ENCODE measurements around the gene ADGRB3. TPM values are rescaled to one million over a fixed set of nuclear protein-coding genes. Genes with fewer than 3 reads are reported as not detected.

The ADGRB3 gene
- total RNA-seq, 2 donors from 2014 or later = 0.05 TPM; not detected in 1

DNA sequence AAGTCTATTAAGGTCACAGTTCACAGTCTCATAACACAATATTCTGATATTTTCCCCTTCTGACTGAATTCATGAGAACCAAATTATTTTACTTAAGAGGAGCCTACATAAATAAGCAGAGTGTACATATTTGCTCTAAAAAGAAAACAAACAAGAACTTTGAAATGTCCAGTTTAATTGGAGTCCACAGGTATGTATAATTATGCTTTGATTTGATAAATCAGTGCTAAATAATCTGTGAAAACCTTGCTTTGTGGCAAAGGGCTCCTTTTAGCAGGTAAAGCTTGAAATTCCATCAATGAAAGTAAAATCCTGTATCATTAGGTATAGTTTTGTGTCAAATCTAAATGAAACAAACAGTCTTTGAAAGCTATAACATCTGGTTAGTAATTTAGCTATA, 69.4 kb downstream of the ADGRB3 start:
- no peak overlapping the region for H3K4me3 Mint-ChIP-seq
- no peak for ATAC-seq (replicated peaks)
- H3K36me3 Mint-ChIP-seq (ENCODE audit: low read depth) = no peaks in the 10 kb centered on the region
- H3K4me1 Mint-ChIP-seq = no peaks in the 10 kb centered on the region
- no peak overlapping the region for H3K27ac Mint-ChIP-seq
- no peaks in the 10 kb centered on the region for H3K27me3 Mint-ChIP-seq
- no peaks in the 10 kb centered on the region for H3K9me3 Mint-ChIP-seq

DNA sequence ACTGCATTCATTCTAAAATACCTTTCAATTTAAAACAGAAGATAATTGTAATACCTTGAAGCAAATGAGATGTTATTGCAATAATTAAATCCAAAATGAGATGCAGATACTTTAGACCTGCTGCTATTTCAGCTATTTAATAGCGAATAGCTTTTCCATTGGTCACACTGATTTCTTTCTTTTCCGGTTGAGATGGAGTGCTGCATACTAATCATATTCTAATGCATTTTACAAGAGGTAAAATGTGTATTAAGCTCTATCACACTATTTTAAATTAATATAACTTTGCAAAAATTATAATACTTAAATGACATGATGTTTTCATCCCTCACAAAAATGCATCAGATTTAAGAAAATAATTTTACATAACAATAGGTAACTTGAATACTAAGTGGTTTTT, 74.0 kb downstream of the ADGRB3 start:
- Mint-ChIP-seq H3K36me3 (ENCODE audit: low read depth) (no peaks in the 10 kb centered on the region), H3K27ac (no peak overlapping the region), H3K4me1 (no peaks in the 10 kb centered on the region), H3K27me3 (no peaks in the 10 kb centered on the region), H3K4me3 (no peak overlapping the region), H3K9me3 (no peaks in the 10 kb centered on the region)
- ATAC-seq (replicated peaks) = no peak

DNA sequence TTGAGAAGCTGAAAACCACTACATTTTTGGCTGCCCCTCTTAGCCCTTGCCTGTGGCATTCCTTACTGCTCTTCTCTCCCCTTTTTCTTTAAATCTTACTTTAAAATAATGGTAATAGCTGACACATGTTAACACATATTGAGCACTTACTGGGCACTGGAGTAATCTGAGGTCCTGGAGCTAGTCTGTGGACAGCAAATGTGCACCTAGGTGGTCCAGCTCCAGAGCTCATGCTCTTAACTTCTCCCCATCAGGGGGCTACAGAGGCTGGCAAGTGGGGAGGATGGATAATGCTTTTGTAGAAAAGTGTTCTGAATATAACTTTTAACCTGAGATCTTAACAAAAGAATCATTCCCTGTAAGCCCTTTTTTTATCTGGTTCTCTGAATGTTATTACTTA, 74.8 kb downstream of the ADGRB3 start:
- H3K9me3 Mint-ChIP-seq = no peaks in the 10 kb centered on the region
- no peak overlapping the region for H3K4me3 Mint-ChIP-seq
- no peak for ATAC-seq (replicated peaks)
- H3K27ac Mint-ChIP-seq = no peak overlapping the region
- no peaks in the 10 kb centered on the region for H3K4me1 Mint-ChIP-seq
- no peaks in the 10 kb centered on the region for H3K27me3 Mint-ChIP-seq
- H3K36me3 Mint-ChIP-seq (ENCODE audit: low read depth) = no peaks in the 10 kb centered on the region

- H3K27ac Mint-ChIP-seq = no peak overlapping the region
- ATAC-seq (replicated peaks) = no peak
- H3K4me3 Mint-ChIP-seq = no peak overlapping the region
- H3K9me3 Mint-ChIP-seq = no peaks in the 10 kb centered on the region
- H3K4me1 Mint-ChIP-seq = no peaks in the 10 kb centered on the region
- no peaks in the 10 kb centered on the region for H3K27me3 Mint-ChIP-seq
- H3K36me3 Mint-ChIP-seq (ENCODE audit: low read depth) = no peaks in the 10 kb centered on the region
Measured at GRCh38 chr6:68710496-68710895, 75.4 kb downstream of the ADGRB3 start.

- H3K27me3 Mint-ChIP-seq = no peaks in the 10 kb centered on the region
- H3K36me3 Mint-ChIP-seq (ENCODE audit: low read depth) = no peaks in the 10 kb centered on the region
- H3K4me3 Mint-ChIP-seq = no peak overlapping the region
- no peak for ATAC-seq (replicated peaks)
- H3K4me1 Mint-ChIP-seq = no peaks in the 10 kb centered on the region
- H3K27ac Mint-ChIP-seq = no peak overlapping the region
- no peaks in the 10 kb centered on the region for H3K9me3 Mint-ChIP-seq
Measured at GRCh38 chr6:68710916-68711315, 75.8 kb downstream of the ADGRB3 start.

DNA sequence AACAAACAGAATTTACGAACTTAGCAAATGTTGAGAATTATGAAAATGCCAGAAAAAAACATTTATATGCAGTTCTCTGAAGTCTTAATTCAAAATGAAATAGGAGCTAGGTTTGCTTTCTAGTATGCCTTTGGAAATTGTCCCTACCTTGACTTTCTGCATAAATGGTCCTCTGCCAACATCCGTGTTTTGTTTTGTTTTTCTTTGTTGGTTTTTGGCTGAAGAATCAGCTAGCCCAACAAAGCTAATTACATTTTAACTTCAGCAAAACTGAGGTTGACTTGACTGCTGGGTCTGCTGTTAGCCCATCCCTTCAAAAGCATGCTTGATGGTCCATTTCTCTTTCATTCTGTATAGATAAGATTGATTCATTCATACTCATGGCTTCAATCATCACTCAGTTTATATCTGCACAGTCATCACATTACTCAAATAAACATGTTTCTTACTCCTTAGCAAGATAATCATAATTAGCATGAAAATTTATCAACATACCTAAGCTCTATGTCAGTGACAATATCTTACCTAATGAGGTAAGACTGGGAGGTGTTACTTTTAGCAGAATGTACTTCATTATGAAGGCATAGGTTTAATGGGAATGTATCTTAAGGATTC, 76.4 kb downstream of the ADGRB3 start:
- Mint-ChIP-seq H3K9me3 (no peaks in the 10 kb centered on the region), H3K27me3 (peaks cover 1% of the 10 kb centered on the region), H3K4me3 (no peak overlapping the region), H3K4me1 (no peaks in the 10 kb centered on the region), H3K36me3 (ENCODE audit: low read depth) (no peaks in the 10 kb centered on the region), H3K27ac (no peak overlapping the region)
- no peak for ATAC-seq (replicated peaks)

DNA sequence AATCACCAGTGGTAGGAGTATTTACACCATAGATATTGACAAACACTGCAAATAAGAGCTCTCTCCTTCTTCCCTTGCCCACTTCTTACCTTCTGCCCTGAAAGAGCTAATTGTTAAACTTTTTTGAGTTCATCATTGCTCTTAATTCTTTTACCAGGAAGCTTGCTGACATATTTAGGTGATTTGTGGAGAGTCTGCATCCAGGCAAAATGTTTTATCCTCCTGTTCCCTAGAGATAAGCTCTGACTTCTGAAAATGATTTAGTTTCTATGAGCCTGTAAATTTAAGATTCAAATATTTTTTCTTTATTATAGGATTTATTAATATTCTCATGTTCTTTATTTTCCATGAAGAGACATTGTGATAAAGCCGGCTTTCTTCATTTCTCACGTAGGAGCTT, 81.5 kb downstream of the ADGRB3 start:
- Mint-ChIP-seq H3K36me3 (ENCODE audit: low read depth) (no peaks in the 10 kb centered on the region), H3K4me3 (no peak overlapping the region), H3K27me3 (peaks cover 3% of the 10 kb centered on the region), H3K9me3 (peaks cover 3% of the 10 kb centered on the region), H3K4me1 (no peaks in the 10 kb centered on the region), H3K27ac (no peak overlapping the region)
- ATAC-seq (replicated peaks) = no peak

- Mint-ChIP-seq H3K27me3 (peaks cover 3% of the 10 kb centered on the region), H3K36me3 (ENCODE audit: low read depth) (no peaks in the 10 kb centered on the region), H3K4me3 (no peak overlapping the region), H3K4me1 (no peaks in the 10 kb centered on the region), H3K27ac (no peak overlapping the region), H3K9me3 (peaks cover 3% of the 10 kb centered on the region)
- ATAC-seq (replicated peaks) = no peak
Measured at GRCh38 chr6:68718385-68719073, 83.4 kb downstream of the ADGRB3 start.

DNA sequence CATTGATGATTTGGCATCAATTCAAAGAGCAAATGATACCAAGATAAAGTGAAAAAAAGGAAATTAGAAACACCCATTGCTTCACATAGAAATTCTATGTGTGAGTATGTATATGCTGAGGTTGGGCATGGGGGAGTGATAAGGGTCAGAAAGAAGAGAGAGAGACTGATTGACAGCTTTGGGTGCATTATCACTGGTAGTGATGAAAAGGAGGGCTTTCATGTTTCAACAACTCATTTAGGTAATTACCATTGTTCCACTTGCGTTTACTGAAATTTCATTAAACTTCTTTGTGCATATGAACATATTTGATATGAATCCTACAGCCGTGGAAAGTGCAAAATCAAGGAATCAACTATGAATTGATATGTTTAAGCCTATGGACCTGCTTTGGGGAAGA, 84.7 kb downstream of the ADGRB3 start:
- no peak overlapping the region for H3K27ac Mint-ChIP-seq
- peaks cover 3% of the 10 kb centered on the region for H3K27me3 Mint-ChIP-seq
- H3K4me3 Mint-ChIP-seq = no peak overlapping the region
- H3K4me1 Mint-ChIP-seq = no peaks in the 10 kb centered on the region
- peaks cover 3% of the 10 kb centered on the region for H3K9me3 Mint-ChIP-seq
- no peaks in the 10 kb centered on the region for H3K36me3 Mint-ChIP-seq (ENCODE audit: low read depth)
- no peak for ATAC-seq (replicated peaks)

- Mint-ChIP-seq H3K9me3 (peaks cover 3% of the 10 kb centered on the region), H3K27ac (no peak overlapping the region), H3K27me3 (no peaks in the 10 kb centered on the region), H3K36me3 (ENCODE audit: low read depth) (no peaks in the 10 kb centered on the region), H3K4me1 (no peaks in the 10 kb centered on the region), H3K4me3 (no peak overlapping the region)
- no peak for ATAC-seq (replicated peaks)
Measured at GRCh38 chr6:68722891-68723527, 87.9 kb downstream of the ADGRB3 start.

GRCh38 chr6:68724060-68724459, 89.0 kb downstream of the ADGRB3 start:
- no peaks in the 10 kb centered on the region for H3K36me3 Mint-ChIP-seq (ENCODE audit: low read depth)
- H3K9me3 Mint-ChIP-seq = peaks cover 3% of the 10 kb centered on the region
- H3K4me1 Mint-ChIP-seq = no peaks in the 10 kb centered on the region
- H3K4me3 Mint-ChIP-seq = no peak overlapping the region
- ATAC-seq (replicated peaks) = no peak
- no peak overlapping the region for H3K27ac Mint-ChIP-seq
- H3K27me3 Mint-ChIP-seq = no peaks in the 10 kb centered on the region

DNA sequence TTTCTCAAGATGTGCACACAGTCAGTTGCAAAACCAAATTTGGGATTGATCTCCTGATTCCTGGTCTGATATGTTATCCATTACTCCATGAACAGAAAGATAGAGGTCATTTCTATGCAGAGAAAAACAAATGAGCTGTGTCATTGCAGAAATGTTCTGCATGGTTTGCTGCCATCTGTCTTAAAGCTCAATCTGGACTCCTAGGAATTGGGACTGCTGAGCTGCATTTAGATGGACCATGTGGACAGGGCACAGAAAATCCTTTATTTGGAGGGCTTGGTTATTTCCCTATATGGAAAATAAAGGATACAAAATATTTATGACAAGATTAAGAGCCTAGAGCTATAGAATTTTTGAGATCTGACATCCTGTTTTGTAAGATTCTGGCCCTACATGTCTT, 91.3 kb downstream of the ADGRB3 start:
- no peak for ATAC-seq (replicated peaks)
- Mint-ChIP-seq H3K4me1 (no peaks in the 10 kb centered on the region), H3K9me3 (no peaks in the 10 kb centered on the region)

DNA sequence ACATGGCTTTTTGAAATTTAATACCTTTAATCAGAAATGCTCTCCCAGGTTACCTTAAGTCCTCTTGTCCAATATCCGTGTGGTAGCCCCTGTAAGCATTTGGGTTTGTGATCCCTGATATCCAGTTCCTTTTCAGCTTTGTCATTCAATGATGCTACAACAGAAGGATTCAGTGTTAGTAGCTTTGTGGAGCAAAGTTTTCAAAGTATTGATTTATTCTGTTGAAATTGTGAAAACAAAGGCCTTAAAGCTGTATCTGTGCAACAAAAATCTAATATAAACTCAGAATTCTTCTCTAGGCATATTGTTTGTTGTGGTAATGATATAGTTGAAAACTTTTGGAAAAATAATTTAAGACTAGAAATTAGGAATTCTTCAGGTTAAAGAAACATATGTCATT, 91.9 kb downstream of the ADGRB3 start:
- no peak overlapping the region for H3K27ac Mint-ChIP-seq

More for the DNA sequence above, 91.3 kb downstream of the ADGRB3 start:
- H3K27me3 Mint-ChIP-seq = no peaks in the 10 kb centered on the region
- H3K27ac Mint-ChIP-seq = no peak overlapping the region
- no peak overlapping the region for H3K4me3 Mint-ChIP-seq
- H3K36me3 Mint-ChIP-seq (ENCODE audit: low read depth) = no peaks in the 10 kb centered on the region

GRCh38 chr6:68727699-68728098, 92.6 kb downstream of the ADGRB3 start:
- ATAC-seq (replicated peaks) = no peak
- H3K4me3 Mint-ChIP-seq = no peak overlapping the region
- H3K9me3 Mint-ChIP-seq = no peaks in the 10 kb centered on the region
- H3K27me3 Mint-ChIP-seq = no peaks in the 10 kb centered on the region
- no peaks in the 10 kb centered on the region for H3K4me1 Mint-ChIP-seq
- H3K36me3 Mint-ChIP-seq (ENCODE audit: low read depth) = no peaks in the 10 kb centered on the region
- H3K27ac Mint-ChIP-seq = no peak overlapping the region

More for the DNA sequence above, 91.9 kb downstream of the ADGRB3 start:
- H3K4me3 Mint-ChIP-seq = no peak overlapping the region
- H3K27me3 Mint-ChIP-seq = no peaks in the 10 kb centered on the region
- H3K4me1 Mint-ChIP-seq = no peaks in the 10 kb centered on the region
- no peaks in the 10 kb centered on the region for H3K36me3 Mint-ChIP-seq (ENCODE audit: low read depth)
- no peak for ATAC-seq (replicated peaks)
- no peaks in the 10 kb centered on the region for H3K9me3 Mint-ChIP-seq
